Endothelial cell (in vitro differentiated cells): Measurements from ENCODE around the gene CD320. TPM values are rescaled to one million over a fixed set of nuclear protein-coding genes. Genes with fewer than 3 reads are reported as not detected.

Experiments
- DNase-seq: peaks from one replicate; pipeline ENCODE4 v3.0.0; 2021; ENCODE audit warnings: low spot score
- H3K27ac Mint-ChIP-seq: one replicate; pipeline ENCODE4 v1.8.0; 2021; ENCODE audit warnings: mixed read lengths, inconsistent platforms; ENCODE audit not compliant: unreplicated experiment
- H3K27me3 Mint-ChIP-seq: one replicate; pipeline ENCODE4 v1.8.0; 2021; ENCODE audit warnings: mild to moderate bottlenecking, moderate library complexity, mixed read lengths, inconsistent platforms; ENCODE audit not compliant: unreplicated experiment
- H3K36me3 Mint-ChIP-seq: one replicate; pipeline ENCODE4 v1.8.0; 2021; ENCODE audit warnings: mild to moderate bottlenecking, low read depth, mixed read lengths, inconsistent platforms; ENCODE audit not compliant: unreplicated experiment
- H3K4me1 Mint-ChIP-seq: one replicate; pipeline ENCODE4 v1.8.0; 2021; ENCODE audit warnings: mild to moderate bottlenecking, mixed read lengths, inconsistent platforms; ENCODE audit not compliant: unreplicated experiment
- H3K4me3 Mint-ChIP-seq: one replicate; pipeline ENCODE4 v1.8.0; 2021; ENCODE audit warnings: mild to moderate bottlenecking, mixed read lengths, inconsistent platforms; ENCODE audit not compliant: unreplicated experiment
- H3K9me3 Mint-ChIP-seq: one replicate; pipeline ENCODE4 v1.8.0; 2021; ENCODE audit warnings: mixed read lengths, inconsistent platforms; ENCODE audit not compliant: unreplicated experiment
- total RNA-seq: library from RNA; stranded (reverse); fragmentation: NEBNext Ultra II Directional; extraction: Animal tissue kit (Norgen Biotek cat#: 25700); gene quantifications from one replicate; pipeline ENCODE4 v1.2.1, GENCODE V29; 2021; ENCODE audit not compliant: unreplicated experiment
- TF ChIP-seq, protein P1 (sequence below): fragments of 200-600 bp; sonication (generic); IDR thresholded peaks from one replicate; pipeline ENCODE4 v1.5.0; 2021; ENCODE audit warnings: antibody characterized with exemption; ENCODE audit not compliant: unreplicated experiment

The CD320 gene
- total RNA-seq, 1 donor from 2014 or later = 111 TPM

- TF ChIP-seq, protein P1, sequence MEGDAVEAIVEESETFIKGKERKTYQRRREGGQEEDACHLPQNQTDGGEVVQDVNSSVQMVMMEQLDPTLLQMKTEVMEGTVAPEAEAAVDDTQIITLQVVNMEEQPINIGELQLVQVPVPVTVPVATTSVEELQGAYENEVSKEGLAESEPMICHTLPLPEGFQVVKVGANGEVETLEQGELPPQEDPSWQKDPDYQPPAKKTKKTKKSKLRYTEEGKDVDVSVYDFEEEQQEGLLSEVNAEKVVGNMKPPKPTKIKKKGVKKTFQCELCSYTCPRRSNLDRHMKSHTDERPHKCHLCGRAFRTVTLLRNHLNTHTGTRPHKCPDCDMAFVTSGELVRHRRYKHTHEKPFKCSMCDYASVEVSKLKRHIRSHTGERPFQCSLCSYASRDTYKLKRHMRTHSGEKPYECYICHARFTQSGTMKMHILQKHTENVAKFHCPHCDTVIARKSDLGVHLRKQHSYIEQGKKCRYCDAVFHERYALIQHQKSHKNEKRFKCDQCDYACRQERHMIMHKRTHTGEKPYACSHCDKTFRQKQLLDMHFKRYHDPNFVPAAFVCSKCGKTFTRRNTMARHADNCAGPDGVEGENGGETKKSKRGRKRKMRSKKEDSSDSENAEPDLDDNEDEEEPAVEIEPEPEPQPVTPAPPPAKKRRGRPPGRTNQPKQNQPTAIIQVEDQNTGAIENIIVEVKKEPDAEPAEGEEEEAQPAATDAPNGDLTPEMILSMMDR = no peak
- DNase-seq = peak; percentile 1
- no peak overlapping the region for H3K4me3 Mint-ChIP-seq
- peaks cover 13% of the 10 kb centered on the region for H3K36me3 Mint-ChIP-seq
- no peak overlapping the region for H3K27ac Mint-ChIP-seq
- peaks cover 53% of the 10 kb centered on the region for H3K4me1 Mint-ChIP-seq
- H3K9me3 Mint-ChIP-seq = no peaks in the 10 kb centered on the region
- peaks cover 11% of the 10 kb centered on the region for H3K27me3 Mint-ChIP-seq
Observed at GRCh38 chr19:8310342-8311055, 2.3 kb upstream of the CD320 start.

GRCh38 chr19:8308891-8309291 lies 733 bp upstream of the CD320 start:
- Mint-ChIP-seq H3K27ac (peak overlapping the region; percentile 59), H3K4me3 (peak overlapping the region; percentile 93)

GRCh38 chr19:8307400-8307964 lies 676 bp downstream of the CD320 start:
- TF ChIP-seq, protein P1 = no peak
- DNase-seq = peak; percentile 11
- peak overlapping the region; percentile 66 for H3K27ac Mint-ChIP-seq

More at GRCh38 chr19:8308891-8309291, 733 bp upstream of the CD320 start:
- Mint-ChIP-seq H3K4me1 (peaks cover 42% of the 10 kb centered on the region), H3K36me3 (peaks cover 16% of the 10 kb centered on the region), H3K27me3 (peaks cover 9% of the 10 kb centered on the region), H3K9me3 (no peaks in the 10 kb centered on the region)
- TF ChIP-seq, protein P1 = no peak
- DNase-seq = peak; percentile 5

GRCh38 chr19:8306235-8307054 lies 1.7 kb downstream of the CD320 start:
- Mint-ChIP-seq H3K27ac (peak overlapping the region; percentile 66), H3K9me3 (no peaks in the 10 kb centered on the region), H3K36me3 (peaks cover 16% of the 10 kb centered on the region), H3K27me3 (peaks cover 9% of the 10 kb centered on the region), H3K4me1 (peaks cover 32% of the 10 kb centered on the region), H3K4me3 (peak overlapping the region; percentile 76)
- TF ChIP-seq, protein P1 = no peak
- peak; percentile 4 for DNase-seq

More at GRCh38 chr19:8307400-8307964, 676 bp downstream of the CD320 start:
- Mint-ChIP-seq H3K4me3 (peak overlapping the region; percentile 95), H3K27me3 (peaks cover 9% of the 10 kb centered on the region), H3K36me3 (peaks cover 16% of the 10 kb centered on the region), H3K9me3 (no peaks in the 10 kb centered on the region), H3K4me1 (peaks cover 39% of the 10 kb centered on the region)
